NCI-H128 (cell line): Measurements from ENCODE around the gene TUG1.

Source experiments
- DNase-seq: peaks from one replicate; lab custom pipeline; 2025; ENCODE audit not compliant: unreplicated experiment; lab: John Stamatoyannopoulos, UW

The TUG1 gene

DNA sequence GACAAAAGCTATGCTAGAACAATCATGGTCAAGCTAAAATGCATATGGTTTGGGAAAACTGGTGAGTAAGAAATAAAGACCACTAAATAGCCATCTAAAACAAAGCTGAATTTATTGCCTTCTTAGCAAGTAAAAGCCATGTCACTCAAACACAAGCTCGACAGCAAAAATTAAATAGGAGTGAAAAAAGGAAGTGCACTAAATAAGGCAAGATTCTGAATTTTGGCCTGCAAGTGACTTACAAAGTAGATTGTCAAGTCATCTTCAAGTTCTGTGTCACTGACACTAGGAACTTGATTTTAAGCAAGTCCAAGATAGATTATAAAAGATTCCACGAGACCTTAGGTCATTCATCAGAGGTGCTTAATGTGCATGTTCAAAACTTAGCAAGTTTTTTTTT, 27.4 kb downstream of the TUG1 start:
- no peak for DNase-seq

DNA sequence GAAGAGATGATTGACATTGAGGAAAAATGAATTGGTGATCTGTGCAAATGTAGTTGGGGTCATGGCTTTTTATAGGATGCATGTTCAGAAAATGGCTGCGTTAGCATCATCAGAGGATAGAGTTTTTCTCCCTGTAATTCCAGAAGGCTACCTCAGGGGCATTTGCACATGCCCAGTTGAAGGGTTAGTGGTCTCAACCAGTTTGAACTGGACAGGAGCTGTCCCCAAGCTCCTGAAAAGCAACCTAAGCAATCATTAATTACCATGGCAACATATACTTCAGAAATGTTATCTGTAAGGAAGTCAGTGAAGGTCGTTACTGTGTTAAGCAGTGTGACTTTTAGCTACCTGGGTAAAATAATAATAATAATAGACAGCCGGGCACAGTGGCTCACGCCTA, 29.3 kb downstream of the TUG1 start:
- DNase-seq = no peak

DNA sequence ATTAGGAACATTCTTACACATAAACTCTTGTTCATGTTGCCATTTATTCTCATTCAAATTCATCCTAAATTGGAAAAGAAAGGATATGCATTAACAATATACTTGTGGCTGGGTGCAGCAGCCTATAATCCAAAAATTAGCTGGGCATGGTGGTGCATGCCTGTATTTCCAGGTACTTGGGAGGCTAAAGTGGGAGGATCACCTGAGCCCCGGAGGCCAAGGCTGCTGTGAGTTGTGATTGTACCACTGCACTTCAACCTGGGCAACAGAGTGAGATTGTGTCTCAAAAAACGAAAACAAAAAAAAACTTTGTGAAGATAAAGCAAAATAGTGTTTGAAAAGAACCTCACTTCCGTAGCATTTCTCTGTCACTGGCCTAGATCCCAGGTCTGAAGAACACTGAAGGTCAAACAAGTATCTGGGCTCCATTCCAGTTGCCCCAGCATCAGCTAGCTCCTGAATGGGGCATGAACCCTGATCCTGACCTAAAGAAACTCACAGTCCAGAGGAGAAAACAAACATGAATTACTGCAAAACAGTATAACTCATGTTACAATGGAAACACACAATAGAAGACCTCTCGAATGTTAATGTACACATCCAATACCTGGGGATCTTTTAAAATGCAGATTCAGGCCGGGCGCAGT, 32.2 kb downstream of the TUG1 start:
- no peak for DNase-seq

DNA sequence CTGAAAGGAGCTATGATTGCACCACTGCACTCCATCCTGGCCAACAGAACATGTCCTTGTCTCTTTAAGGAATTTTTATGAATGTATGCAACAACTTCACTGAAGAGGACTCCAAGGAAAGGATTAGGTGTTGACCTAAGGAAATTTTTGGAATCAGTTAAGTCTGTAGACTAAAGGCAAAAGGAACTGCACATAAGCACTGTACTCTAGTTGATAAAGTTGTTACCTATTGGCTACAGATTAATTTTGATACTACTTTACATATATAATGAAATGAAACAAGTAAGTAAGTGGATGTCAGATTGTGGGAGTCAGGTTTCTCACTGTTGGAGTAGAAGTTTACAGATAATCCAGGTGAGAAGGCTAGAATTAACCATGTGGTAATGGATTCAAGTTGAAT, 36.5 kb downstream of the TUG1 start:
- no peak for DNase-seq

DNA sequence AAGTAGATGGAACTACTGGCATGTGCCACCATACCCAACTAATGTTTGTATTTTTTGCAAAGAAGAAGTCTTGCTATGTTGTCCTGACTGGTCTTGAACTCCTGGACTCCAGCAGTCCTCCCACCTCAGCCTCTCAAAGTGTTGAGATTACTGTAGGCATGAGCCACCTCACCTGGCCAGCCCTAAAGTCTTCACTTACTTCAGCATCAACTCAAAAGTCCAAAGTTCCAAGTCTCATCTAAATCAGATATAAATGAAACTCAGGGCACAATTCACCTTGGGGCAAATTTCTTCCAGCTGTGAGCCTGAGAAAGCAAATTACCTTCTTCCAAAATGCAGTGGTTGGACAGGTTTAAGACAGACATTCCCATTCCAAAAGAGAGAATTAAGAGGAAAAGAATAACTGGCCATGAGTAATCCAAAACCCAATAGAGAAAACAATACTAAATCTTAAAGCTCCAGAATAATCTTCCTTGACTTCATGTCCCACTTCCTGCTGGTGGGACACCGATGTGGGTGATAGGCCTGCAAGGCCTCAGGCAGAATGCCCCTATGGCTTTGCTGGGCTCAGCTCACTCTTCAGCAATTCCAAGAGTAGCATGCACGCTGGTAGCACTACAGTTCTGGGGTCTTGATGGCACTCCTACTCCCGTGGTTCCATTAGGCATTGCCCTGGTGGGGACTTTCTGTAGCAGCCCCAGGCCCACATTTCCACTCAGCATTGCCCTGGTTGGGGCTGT, 50.3 kb downstream of the TUG1 start:
- no peak for DNase-seq

DNA sequence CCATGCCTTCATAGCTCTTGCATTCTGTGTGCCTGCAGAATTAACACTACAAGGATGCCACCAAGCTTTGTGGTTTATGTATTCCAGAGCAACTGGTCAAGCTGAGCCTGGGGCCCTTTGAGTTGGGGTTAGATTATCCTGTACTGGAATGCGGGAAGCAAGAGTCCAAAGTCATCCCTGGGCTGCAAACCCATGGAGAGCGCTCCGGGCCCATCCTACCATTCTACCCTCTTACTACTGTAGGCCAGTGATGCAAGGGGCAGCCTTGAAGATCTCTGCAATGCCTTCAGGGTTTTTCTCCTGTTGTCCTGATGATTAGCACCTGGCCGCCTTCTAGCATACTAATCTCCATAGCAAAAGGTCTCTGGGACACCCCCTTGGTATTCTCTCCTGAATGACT, 51.3 kb downstream of the TUG1 start:
- DNase-seq = no peak

DNA sequence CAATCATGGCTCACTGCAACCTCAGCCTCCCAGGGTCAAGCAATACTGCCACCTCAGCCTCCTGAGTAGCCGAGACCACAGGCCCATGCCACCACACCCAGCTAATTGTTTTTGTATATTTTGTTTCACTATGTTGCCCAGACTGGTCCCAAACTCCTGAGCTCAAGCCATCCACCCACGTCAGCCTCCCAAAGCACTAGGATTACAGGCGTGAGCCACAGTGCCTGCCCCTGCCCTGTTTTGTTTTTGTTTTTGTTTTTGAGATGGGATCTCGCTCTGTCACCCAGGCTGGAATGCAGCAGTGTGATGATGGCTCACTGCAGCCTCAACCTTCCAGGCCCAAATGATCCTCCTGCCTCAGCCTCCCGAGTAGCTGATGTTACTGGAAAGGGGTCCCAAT, 53.5 kb downstream of the TUG1 start:
- DNase-seq = no peak
